Hepatic stellate cell (primary cell): Measurements from ENCODE around the gene DPP10.
"Not testable (repeated sequence)": the region's sequence is repeated elsewhere in the genome, so short reads cannot be mapped to it uniquely, and the experiment has no call there.

Source experiments
- DNase-seq: peaks from one replicate; pipeline ENCODE4 v3.0.0; 2011; ENCODE audit warnings: low spot score

The DPP10 gene

GRCh38 chr2:114442510-114442909, at the start of gene DPP10:
TSS of gene DPP10 (plus strand) at chr2:114442641.
- no peak for DNase-seq

DNA sequence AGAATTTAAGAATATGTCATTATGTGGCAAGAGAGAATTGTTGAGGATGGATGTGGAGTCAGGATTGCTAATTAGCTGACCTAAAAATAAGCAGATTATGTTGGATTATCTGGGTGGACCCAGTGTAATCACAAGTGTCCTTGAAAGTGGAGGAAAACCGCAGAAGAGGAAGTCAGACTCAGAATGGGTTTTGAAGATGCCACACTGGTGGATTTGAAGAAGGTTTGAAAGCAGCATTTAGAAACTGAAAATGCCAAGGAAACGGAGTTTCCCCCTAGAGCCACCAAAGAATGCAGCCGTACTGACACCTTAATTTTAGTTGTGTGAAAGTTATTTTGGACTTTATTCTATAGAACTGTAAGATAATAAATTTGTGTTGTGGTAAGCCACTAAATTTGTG, 41.6 kb upstream of the DPP10 start:
- DNase-seq: no peak

- DNase-seq: no peak
Observed at GRCh38 chr2:114405247-114406116, 37.0 kb upstream of the DPP10 start.

- DNase-seq: no peak
Observed at GRCh38 chr2:114406347-114406746, 36.1 kb upstream of the DPP10 start.

GRCh38 chr2:114407353-114407752, 35.1 kb upstream of the DPP10 start:
- not testable (repeated sequence) for DNase-seq

- no peak for DNase-seq
Observed at GRCh38 chr2:114421781-114422180, 20.7 kb upstream of the DPP10 start.

DNA sequence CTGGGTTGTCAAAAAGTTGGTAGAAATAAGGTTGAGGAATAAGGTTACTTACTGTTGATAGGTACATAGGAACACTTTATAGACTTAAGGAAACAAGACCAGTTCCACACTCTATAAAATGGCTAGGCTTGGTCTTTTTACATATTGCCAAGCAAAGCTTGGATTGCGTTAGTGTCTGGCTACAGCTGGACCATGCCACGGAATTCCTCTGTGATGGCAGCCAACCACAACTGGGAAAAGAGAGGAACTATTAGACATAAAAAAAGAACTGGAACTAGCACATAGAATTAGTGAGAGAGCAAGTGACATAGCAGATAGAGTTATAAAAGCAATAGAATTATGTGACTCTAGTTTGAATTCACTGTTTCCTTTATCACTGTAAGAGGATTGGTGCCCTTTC, 17.7 kb upstream of the DPP10 start:
- DNase-seq: no peak

DNA sequence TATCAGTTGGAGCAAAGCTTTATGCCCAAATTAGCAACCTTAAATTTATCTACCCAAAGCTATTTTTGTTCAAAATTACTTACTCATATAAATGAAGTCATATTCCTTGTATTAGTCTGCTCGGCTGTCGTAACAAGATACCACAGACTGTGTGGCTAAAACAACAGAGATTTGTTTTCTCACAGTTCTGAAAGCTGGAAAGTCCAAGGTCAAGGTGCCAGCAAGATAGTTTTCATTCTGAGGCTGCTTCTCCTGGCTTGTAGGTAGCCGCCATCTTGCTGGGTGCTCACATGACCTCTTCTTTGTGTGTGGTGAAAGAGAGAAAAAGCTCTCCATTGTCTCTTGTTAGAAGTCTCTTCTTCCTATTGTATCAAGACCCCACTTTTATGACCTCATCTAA, 15.7 kb upstream of the DPP10 start:
- no peak for DNase-seq

- no peak for DNase-seq
Observed at GRCh38 chr2:114436329-114436728, 6.1 kb upstream of the DPP10 start.

DNA sequence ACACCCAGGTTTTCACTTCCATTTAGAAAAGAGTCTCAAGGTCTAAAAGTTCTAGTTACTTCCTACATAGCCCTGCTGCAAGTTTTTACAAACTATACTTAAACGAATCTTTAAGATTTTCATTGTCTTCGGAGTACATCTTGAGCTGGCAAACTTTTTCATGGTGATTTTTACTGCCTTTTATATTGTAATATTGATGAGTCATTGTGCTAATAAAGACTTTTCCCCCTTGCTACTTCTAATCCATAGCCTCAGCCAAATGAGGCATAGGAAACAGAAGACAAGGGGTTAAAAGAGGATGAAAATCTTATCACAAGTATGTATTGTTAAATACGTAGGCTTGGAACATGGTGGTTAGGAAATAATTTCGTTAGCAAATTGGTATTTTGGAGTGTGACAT, 4.1 kb downstream of the DPP10 start:
- no peak for DNase-seq

- no peak for DNase-seq
Observed at GRCh38 chr2:114450639-114451038, 8.2 kb downstream of the DPP10 start.

GRCh38 chr2:114456566-114456965, 14.1 kb downstream of the DPP10 start:
- no peak for DNase-seq

- DNase-seq: no peak
Observed at GRCh38 chr2:114457956-114458355, 15.5 kb downstream of the DPP10 start.

GRCh38 chr2:114461116-114461515, 18.7 kb downstream of the DPP10 start:
- DNase-seq: no peak

GRCh38 chr2:114464961-114465706, 22.7 kb downstream of the DPP10 start:
- DNase-seq: no peak

GRCh38 chr2:114468343-114468742, 25.9 kb downstream of the DPP10 start:
- no peak for DNase-seq

DNA sequence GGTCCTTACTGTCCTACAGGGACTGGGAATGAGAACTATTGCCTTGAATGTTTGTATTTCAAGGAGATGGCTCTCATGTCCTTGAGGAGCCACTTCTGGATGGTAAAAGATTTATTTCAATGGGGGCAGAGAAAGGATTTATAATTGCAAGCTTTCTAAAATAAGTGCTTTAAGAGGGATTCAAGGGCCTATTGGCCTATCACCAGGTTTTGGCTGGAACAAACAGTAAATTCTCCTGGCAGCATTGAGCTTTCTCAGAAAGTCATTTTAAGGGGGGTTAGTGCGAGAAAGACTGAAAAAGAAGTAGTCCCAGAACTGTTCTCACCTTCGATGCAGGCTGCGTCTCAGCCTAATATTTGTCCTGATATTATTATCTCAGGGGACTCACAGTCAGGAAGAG, 29.8 kb downstream of the DPP10 start:
- DNase-seq: no peak

GRCh38 chr2:114472726-114473125, 30.3 kb downstream of the DPP10 start:
- no peak for DNase-seq

DNA sequence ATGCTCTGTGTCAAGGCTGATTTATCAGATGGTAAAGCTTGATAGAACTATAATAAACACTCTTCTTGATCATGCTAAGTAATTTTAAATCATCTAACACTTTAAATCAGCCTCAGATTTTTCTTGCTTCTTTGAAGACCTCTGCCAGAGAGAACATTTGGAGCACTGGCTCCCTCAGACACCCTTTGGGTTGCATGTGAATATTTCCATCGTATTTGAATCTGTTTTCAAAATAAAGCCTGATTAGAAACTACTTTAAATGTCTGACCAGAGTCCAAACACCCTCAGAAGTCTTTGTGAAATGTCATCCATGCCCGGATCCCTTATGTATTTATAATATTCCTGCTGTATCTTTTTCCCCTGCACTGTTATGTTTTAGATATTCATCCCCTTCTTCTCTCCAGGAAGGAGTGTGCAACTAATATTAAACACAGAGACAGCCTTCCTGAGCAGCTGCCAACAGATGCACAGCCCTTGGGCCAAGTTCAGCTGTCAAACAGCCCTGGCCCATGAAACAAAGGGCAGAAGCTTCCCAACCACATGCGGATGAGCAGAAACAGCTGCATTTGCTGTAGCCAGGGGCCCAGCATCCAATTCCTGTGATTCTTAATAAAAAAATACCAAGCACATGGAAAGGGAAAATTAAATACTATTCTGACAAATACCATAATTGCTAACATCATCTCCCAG, 46.5 kb downstream of the DPP10 start:
- DNase-seq: no peak

DNA sequence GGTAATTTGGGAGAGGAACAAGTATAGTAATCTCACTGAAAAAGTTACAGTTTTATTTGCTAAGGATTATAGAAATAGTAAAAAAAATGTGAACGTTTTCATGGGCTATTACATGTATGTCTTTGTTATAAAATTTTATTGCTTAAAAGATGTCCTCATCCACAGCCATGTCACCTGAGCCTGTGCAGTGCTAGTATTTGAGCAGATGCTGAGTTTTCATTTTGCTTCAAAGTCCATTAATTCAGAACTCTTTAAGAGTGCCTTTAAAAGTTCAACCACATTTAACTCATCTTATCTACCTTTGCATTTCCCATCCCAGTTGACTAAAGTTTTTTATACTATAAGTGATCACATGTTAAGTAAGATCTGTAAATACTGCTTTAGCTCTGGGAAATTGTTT, 52.6 kb downstream of the DPP10 start:
- DNase-seq: no peak

DNA sequence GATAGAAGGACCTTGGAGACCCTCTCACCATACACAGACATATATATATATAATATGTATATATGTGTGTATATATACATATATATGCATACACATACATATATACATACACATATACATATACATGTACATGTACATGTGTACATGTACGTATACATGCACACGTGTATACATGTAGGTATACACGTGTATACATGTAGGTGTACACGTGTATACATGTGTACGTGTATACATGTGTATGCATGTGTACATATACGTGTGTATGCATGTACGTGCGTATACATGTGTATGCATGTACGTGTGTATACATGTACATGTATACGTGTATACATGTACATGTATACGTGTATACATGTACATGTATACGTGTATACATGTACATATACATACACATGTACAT, 54.5 kb downstream of the DPP10 start:
- DNase-seq: no peak

- no peak for DNase-seq
Observed at GRCh38 chr2:114499101-114499500, 56.7 kb downstream of the DPP10 start.

- no peak for DNase-seq
Observed at GRCh38 chr2:114507744-114508143, 65.3 kb downstream of the DPP10 start.
